ENCODE data around the gene SERPINB1.

SERPINB1 gene

GRCh38 chr6:2794171-2794730 lies 47.4 kb downstream of the SERPINB1 start:
- H3K4me3 Mint-ChIP-seq: no peak overlapping the region
- H3K27me3 Mint-ChIP-seq: no peaks in the 10 kb centered on the region
- H3K36me3 Mint-ChIP-seq (ENCODE audit: low read depth): no peaks in the 10 kb centered on the region
- H3K9me3 Mint-ChIP-seq: no peaks in the 10 kb centered on the region
- peaks cover 78% of the 10 kb centered on the region for H3K4me1 Mint-ChIP-seq (ENCODE audit: low read depth)
- no peak overlapping the region for H3K27ac Mint-ChIP-seq
- intact Hi-C loops (cut with micrococcal nuclease): loop anchor here (5.0 kb wide), 1 partner anchor 138 kb away; no protein-coding TSS in a partner anchor

DNA sequence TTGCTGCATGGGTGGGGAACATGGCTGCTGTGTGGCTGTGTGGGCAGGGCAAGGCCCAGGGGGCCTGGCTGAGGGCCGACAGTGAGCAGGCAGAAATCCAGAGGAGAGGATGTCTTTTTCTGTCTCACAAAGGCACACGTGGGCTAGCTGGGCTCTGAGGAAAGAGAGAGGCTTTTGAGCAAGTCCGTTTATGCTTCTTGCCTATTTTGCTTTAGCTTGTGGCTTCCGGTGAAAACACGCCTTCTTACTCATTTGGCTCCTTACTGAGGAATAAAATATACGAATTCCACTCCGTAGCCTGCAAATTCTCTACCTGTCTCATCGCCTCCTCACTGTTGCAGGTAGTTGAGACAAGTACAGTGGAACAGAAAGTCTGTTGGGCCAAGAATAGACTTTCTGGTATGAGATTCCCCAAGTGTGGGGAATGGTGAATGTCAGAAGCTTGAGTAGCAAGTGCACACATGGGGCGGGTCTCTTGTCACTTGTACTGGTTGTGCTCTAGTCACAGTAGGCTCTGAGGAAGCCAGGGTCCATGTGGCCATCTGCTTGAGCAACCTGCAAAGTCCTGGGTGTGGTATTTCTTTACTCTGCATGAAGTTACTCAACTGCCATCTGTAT lies 48.0 kb downstream of the SERPINB1 start:
- H3K9me3 Mint-ChIP-seq: no peaks in the 10 kb centered on the region
- peak overlapping the region; percentile 19 for H3K27ac Mint-ChIP-seq
- H3K4me3 Mint-ChIP-seq: no peak overlapping the region
- peaks cover 74% of the 10 kb centered on the region for H3K4me1 Mint-ChIP-seq (ENCODE audit: low read depth)
- no peaks in the 10 kb centered on the region for H3K36me3 Mint-ChIP-seq (ENCODE audit: low read depth)
- intact Hi-C loops (cut with micrococcal nuclease): loop anchor here (5.0 kb wide), 1 partner anchor 139 kb away; no protein-coding TSS in a partner anchor
- no peaks in the 10 kb centered on the region for H3K27me3 Mint-ChIP-seq

GRCh38 chr6:2792330-2793110 lies 49.1 kb downstream of the SERPINB1 start:
- Mint-ChIP-seq H3K27me3 (no peaks in the 10 kb centered on the region), H3K36me3 (ENCODE audit: low read depth) (peaks cover 7% of the 10 kb centered on the region), H3K27ac (peak overlapping the region; percentile 32), H3K4me1 (ENCODE audit: low read depth) (peaks cover 63% of the 10 kb centered on the region), H3K4me3 (no peak overlapping the region), H3K9me3 (no peaks in the 10 kb centered on the region)
- intact Hi-C loops (cut with micrococcal nuclease): loop anchor here (5.0 kb wide), 1 partner anchor 140 kb away; no protein-coding TSS in a partner anchor

GRCh38 chr6:2791450-2791974 lies 50.2 kb downstream of the SERPINB1 start:
- H3K4me1 Mint-ChIP-seq (ENCODE audit: low read depth): peaks cover 53% of the 10 kb centered on the region
- H3K9me3 Mint-ChIP-seq: no peaks in the 10 kb centered on the region
- no peak overlapping the region for H3K4me3 Mint-ChIP-seq
- H3K27ac Mint-ChIP-seq: peak overlapping the region; percentile 44
- intact Hi-C loops (cut with micrococcal nuclease): loop anchor here (2.0 to 5.0 kb wide), 2 partner anchors 49 to 141 kb away; partner anchors contain the start of gene SERPINB1
- peaks cover 16% of the 10 kb centered on the region for H3K36me3 Mint-ChIP-seq (ENCODE audit: low read depth)
- no peaks in the 10 kb centered on the region for H3K27me3 Mint-ChIP-seq

DNA sequence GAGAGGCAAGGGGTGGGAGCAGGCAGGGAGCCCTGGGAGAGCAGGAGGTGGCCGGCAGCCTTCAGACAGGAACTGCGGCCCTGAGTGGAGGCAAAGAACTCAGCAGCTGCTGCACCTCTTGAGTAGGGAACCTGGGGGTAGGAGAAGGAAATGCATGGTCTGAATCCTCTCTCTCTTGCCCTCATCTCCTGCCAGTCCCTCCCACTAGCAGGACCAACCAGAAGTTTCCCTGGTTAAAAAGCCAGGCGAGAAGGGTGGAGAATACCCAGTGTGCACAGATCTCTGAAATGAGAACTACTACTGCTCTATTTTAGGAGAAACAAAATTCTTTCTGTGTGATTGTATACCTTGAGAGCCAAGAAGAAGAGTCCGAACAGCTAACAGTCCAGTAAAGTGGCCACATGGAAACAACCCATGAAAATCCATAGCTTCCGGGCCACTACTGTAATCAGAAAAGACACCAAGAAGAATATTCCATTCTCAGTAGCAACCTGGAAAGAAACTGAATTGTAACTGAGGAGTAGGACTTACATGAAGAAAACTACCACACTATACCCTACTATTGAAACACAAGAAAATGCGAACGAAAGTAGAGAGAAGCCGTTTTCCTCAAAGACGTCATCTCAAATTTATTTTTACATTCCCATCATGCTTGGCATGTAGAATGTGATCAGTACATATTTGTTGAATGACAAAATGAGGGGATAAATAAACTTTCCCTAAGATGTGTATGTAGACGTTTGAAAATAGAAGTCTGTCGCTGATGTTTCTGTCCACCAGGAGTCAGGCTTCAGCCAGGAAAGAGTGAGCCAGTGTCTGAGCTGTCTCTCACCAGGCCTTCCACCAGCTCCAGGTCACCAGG lies 50.8 kb downstream of the SERPINB1 start:
- Mint-ChIP-seq H3K27me3 (no peaks in the 10 kb centered on the region), H3K9me3 (no peaks in the 10 kb centered on the region), H3K27ac (peak overlapping the region; percentile 44), H3K4me1 (ENCODE audit: low read depth) (peaks cover 49% of the 10 kb centered on the region), H3K4me3 (no peak overlapping the region), H3K36me3 (ENCODE audit: low read depth) (peaks cover 23% of the 10 kb centered on the region)
- intact Hi-C loops (cut with micrococcal nuclease): loop anchor here (2.0 to 5.0 kb wide), 2 partner anchors 50 to 141 kb away; partner anchors contain the start of gene SERPINB1

DNA sequence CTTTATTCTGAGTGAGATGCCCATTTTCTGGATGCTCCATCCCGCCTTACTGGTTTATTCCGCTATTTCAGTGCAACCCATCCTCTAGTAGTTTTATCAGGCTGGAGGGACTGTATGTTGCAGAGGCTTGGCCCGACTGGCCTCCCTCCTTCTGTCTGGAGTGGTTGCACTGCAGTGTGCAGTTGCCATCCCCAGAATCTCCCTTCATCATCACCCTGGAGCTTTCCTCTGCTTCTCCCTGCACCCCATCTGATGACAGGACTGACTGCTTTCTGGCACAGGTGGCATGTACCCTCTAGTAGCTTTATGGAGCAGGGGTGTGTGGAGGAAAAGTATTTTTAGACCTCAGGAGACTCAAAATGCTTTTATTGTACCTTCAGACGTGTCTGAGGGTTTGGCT lies 55.4 kb downstream of the SERPINB1 start:
- Mint-ChIP-seq H3K4me3 (no peak overlapping the region), H3K36me3 (ENCODE audit: low read depth) (peaks cover 67% of the 10 kb centered on the region), H3K9me3 (no peaks in the 10 kb centered on the region), H3K27me3 (no peaks in the 10 kb centered on the region), H3K27ac (no peak overlapping the region), H3K4me1 (ENCODE audit: low read depth) (peaks cover 25% of the 10 kb centered on the region)
- intact Hi-C loops (cut with micrococcal nuclease): no loop called here

GRCh38 chr6:2784930-2785329 lies 56.7 kb downstream of the SERPINB1 start:
- H3K36me3 Mint-ChIP-seq (ENCODE audit: low read depth): peaks cover 80% of the 10 kb centered on the region
- H3K4me1 Mint-ChIP-seq (ENCODE audit: low read depth): peaks cover 14% of the 10 kb centered on the region
- no peak overlapping the region for H3K27ac Mint-ChIP-seq
- H3K27me3 Mint-ChIP-seq: no peaks in the 10 kb centered on the region
- H3K4me3 Mint-ChIP-seq: no peak overlapping the region
- no peaks in the 10 kb centered on the region for H3K9me3 Mint-ChIP-seq
- intact Hi-C loops (cut with micrococcal nuclease): no loop called here

- no peak overlapping the region for H3K27ac Mint-ChIP-seq
- no peaks in the 10 kb centered on the region for H3K27me3 Mint-ChIP-seq
- peaks cover 14% of the 10 kb centered on the region for H3K4me1 Mint-ChIP-seq (ENCODE audit: low read depth)
- no peak overlapping the region for H3K4me3 Mint-ChIP-seq
- intact Hi-C loops (cut with micrococcal nuclease): no loop called here
- no peaks in the 10 kb centered on the region for H3K9me3 Mint-ChIP-seq
- peaks cover 89% of the 10 kb centered on the region for H3K36me3 Mint-ChIP-seq (ENCODE audit: low read depth)
Measured at GRCh38 chr6:2784061-2784460, 57.6 kb downstream of the SERPINB1 start.

DNA sequence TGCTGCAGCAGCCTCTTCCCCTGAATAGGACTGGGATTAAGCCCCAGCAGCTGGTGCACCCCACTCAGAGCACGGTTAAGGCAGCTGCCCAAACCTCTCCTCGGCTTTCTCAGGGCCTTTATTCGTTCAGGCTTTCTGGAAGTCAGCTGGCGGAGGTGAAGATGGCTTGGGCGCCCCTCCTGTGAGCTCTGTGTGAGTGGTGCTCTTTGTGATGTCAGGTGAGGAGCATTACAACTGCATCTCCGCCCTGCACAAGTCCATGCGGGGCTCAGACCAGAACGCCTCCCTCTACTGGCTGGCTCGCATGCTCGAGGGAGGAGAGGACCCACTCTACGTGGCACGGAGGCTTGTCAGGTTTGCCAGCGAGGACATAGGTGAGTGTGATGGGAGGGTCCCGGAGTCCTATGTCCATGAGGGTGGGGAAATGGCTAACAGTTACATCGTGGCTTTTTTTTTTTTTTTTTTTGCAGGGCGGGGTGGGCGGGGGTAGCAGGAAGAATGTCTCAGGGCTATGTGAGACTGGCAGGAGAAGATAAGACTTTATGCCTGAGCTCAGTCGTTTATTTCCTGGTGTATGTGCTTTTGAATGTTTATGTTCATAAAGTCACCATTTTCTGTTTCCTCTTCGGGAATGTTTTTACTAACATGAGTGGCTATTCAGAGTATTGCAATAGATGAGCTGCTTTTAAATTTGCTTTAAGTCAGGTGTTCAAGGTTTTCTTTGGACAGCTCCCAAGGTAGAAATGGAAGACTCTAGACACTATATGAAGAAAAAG lies 58.3 kb downstream of the SERPINB1 start:
- intact Hi-C loops (cut with micrococcal nuclease): no loop called here
- H3K27me3 Mint-ChIP-seq: no peaks in the 10 kb centered on the region
- H3K9me3 Mint-ChIP-seq: no peaks in the 10 kb centered on the region
- peaks cover 95% of the 10 kb centered on the region for H3K36me3 Mint-ChIP-seq (ENCODE audit: low read depth)
- no peak overlapping the region for H3K4me3 Mint-ChIP-seq
- peak overlapping the region; percentile 48 for H3K27ac Mint-ChIP-seq
- H3K4me1 Mint-ChIP-seq (ENCODE audit: low read depth): peaks cover 14% of the 10 kb centered on the region

GRCh38 chr6:2782825-2783187 lies 58.9 kb downstream of the SERPINB1 start:
- intact Hi-C loops (cut with micrococcal nuclease): no loop called here
- no peaks in the 10 kb centered on the region for H3K9me3 Mint-ChIP-seq
- H3K27me3 Mint-ChIP-seq: no peaks in the 10 kb centered on the region
- peaks cover 15% of the 10 kb centered on the region for H3K4me1 Mint-ChIP-seq (ENCODE audit: low read depth)
- peak overlapping the region; percentile 48 for H3K27ac Mint-ChIP-seq
- H3K36me3 Mint-ChIP-seq (ENCODE audit: low read depth): peaks cover 95% of the 10 kb centered on the region
- H3K4me3 Mint-ChIP-seq: no peak overlapping the region

DNA sequence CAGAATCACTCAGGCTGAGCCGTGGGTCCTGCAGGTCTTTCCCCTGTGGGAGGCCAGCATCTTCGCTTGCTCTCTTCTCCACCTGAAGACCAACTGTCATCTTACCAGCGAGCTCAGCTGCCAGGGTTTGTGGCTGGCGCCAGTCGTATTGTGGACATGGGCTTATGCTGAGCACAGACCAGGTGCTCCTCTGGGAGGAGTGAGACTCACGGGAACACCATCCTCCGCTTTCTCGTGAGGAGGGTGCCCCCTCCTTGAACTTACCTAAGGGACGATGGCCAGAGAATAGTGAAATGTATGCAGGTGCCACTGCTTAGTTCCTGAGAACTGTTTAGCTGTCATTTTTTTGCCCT lies 59.3 kb downstream of the SERPINB1 start:
- H3K4me1 Mint-ChIP-seq (ENCODE audit: low read depth): peaks cover 19% of the 10 kb centered on the region
- no peaks in the 10 kb centered on the region for H3K9me3 Mint-ChIP-seq
- peaks cover 95% of the 10 kb centered on the region for H3K36me3 Mint-ChIP-seq (ENCODE audit: low read depth)
- no peak overlapping the region for H3K4me3 Mint-ChIP-seq
- H3K27ac Mint-ChIP-seq: no peak overlapping the region
- intact Hi-C loops (cut with micrococcal nuclease): no loop called here
- no peaks in the 10 kb centered on the region for H3K27me3 Mint-ChIP-seq

Data from dendritic cell treated with granulocyte-macrophage colony-stimulating factor and Interleukin-4, amounts not matched to agents 40 ng/mL and 50 ng/mL, for 4 days (primary cell).